Measurements from ENCODE around the gene GPBP1. TPM values are rescaled to one million over a fixed set of nuclear protein-coding genes. Genes with fewer than 3 reads are reported as not detected.

Gene GPBP1
- total and polyA plus RNA-seq, 2 donors (not counting 3 experiments of a cell fraction or from before 2014, with no cell fraction given), result 11.7 to 57.4 TPM

- intact Hi-C loops (cut with micrococcal nuclease), result loop anchor here (10.0 kb wide), 1 partner anchor 841 kb away; no protein-coding TSS in a partner anchor
- Histone ChIP-seq H3K9me3 (replicated peaks; ENCODE audit: control insufficient read depth, insufficient read depth, low read length) (no peaks in the 10 kb centered on the region), H3K4me3 (replicated peaks in 1 of 3; ENCODE audit: insufficient read depth in 1 of 3, low read depth in 1 of 3, low read length in 3 of 3) (no peak overlapping the region), H3K9me1 (replicated peaks; ENCODE audit: control insufficient read depth, extremely low read depth, insufficient read depth, low read length) (no peaks in the 10 kb centered on the region), H3K36me3 (ENCODE audit: control insufficient read depth in 2 of 2, extremely low read depth in 1 of 2, insufficient read depth in 2 of 2, low read length in 2 of 2) (no peaks in the 10 kb centered on the region), H3K4me2 (ENCODE audit: insufficient read depth, low read length) (no peak overlapping the region), H3K79me2 (ENCODE audit: control insufficient read depth, insufficient read depth, low read length) (no peaks in the 10 kb centered on the region), H3K27me3 (ENCODE audit: control insufficient read depth in 2 of 2, insufficient read depth in 2 of 2, low read length in 2 of 2) (peaks cover 0 to 2% of the 10 kb centered on the region in 2 experiments), H2AFZ (ENCODE audit: low read depth, low read length) (no peak overlapping the region), H3K9ac (replicated peaks; ENCODE audit: extremely low read depth, insufficient read depth, low read length) (no peak overlapping the region), H3K4me1 (ENCODE audit: control insufficient read depth, extremely low read depth, insufficient read depth, low read length) (no peaks in the 10 kb centered on the region), H3K27ac (ENCODE audit: insufficient read depth, low read depth, low read length) (no peak overlapping the region), H4K20me1 (replicated peaks; ENCODE audit: control insufficient read depth, extremely low read depth, insufficient read depth, low read length) (no peaks in the 10 kb centered on the region)
- FAIRE-seq (no peak), DNase-seq (ENCODE audit: low read depth, low spot score) (no peak)
- ChIA-PET POLR2A (interaction anchor here (0.7 kb wide), 1 partner anchor 1810 kb away, joined by 4 read pairs; no protein-coding TSS in a partner anchor), CTCF (interaction anchor here (0.8 to 2.1 kb wide), 5 partner anchors 9 to 26 kb away, joined by 3 to 7 read pairs (median 3); partner anchors contain the start of gene GPBP1)
- dilution Hi-C loops (cut with MboI; ENCODE audit: extremely low pct_ligation_motif_present, low sequenced_read_pairs), result no loop called here
- TF ChIP-seq MYC (IDR thresholded peaks at IDR 0.05; ENCODE audit: low read depth, low read length) (no peak), FOS (IDR thresholded peaks at IDR 0.05; ENCODE audit: borderline replicate concordance, insufficient read depth, low read length) (no peak), POLR2A (IDR thresholded peaks at IDR 0.05; ENCODE audit: low read depth, low read length) (no peak), MAX (IDR thresholded peaks at IDR 0.05; ENCODE audit: insufficient read depth, insufficient read length) (no peak), POLR2AphosphoS5 (IDR thresholded peaks at IDR 0.05; ENCODE audit: insufficient read depth, low read depth, low read length) (no peak), JUN (IDR thresholded peaks at IDR 0.05; ENCODE audit: borderline replicate concordance, insufficient read depth, insufficient read length, low read depth) (no peak), EZH2 (IDR thresholded peaks at IDR 0.05; ENCODE audit: borderline replicate concordance, low read depth, low read length, severe bottlenecking) (no peak)
- no TSS peak for BruUV-seq (replicated peaks)
These were observed 10.3 kb upstream of the GPBP1 start for GRCh38 chr5:57163553-57164006.

- Histone ChIP-seq H3K27ac (ENCODE audit: insufficient read depth, low read depth, low read length) (no peak overlapping the region), H3K36me3 (ENCODE audit: control insufficient read depth in 2 of 2, extremely low read depth in 1 of 2, insufficient read depth in 2 of 2, low read length in 2 of 2) (no peaks in the 10 kb centered on the region), H3K9me3 (replicated peaks; ENCODE audit: control insufficient read depth, insufficient read depth, low read length) (no peaks in the 10 kb centered on the region), H3K9ac (replicated peaks; ENCODE audit: extremely low read depth, insufficient read depth, low read length) (no peak overlapping the region), H3K9me1 (replicated peaks; ENCODE audit: control insufficient read depth, extremely low read depth, insufficient read depth, low read length) (no peaks in the 10 kb centered on the region), H3K4me3 (replicated peaks in 1 of 3; ENCODE audit: insufficient read depth in 1 of 3, low read depth in 1 of 3, low read length in 3 of 3) (no peak overlapping the region), H3K27me3 (ENCODE audit: control insufficient read depth in 2 of 2, insufficient read depth in 2 of 2, low read length in 2 of 2) (peaks cover 0 to 2% of the 10 kb centered on the region in 2 experiments), H4K20me1 (replicated peaks; ENCODE audit: control insufficient read depth, extremely low read depth, insufficient read depth, low read length) (no peaks in the 10 kb centered on the region), H3K79me2 (ENCODE audit: control insufficient read depth, insufficient read depth, low read length) (no peaks in the 10 kb centered on the region), H2AFZ (ENCODE audit: low read depth, low read length) (no peak overlapping the region), H3K4me1 (ENCODE audit: control insufficient read depth, extremely low read depth, insufficient read depth, low read length) (no peaks in the 10 kb centered on the region), H3K4me2 (ENCODE audit: insufficient read depth, low read length) (no peak overlapping the region)
- dilution Hi-C loops (cut with MboI; ENCODE audit: extremely low pct_ligation_motif_present, low sequenced_read_pairs) (no loop called here), intact Hi-C loops (cut with micrococcal nuclease) (loop anchor here (10.0 kb wide), 1 partner anchor 841 kb away; no protein-coding TSS in a partner anchor)
- TF ChIP-seq POLR2A (IDR thresholded peaks at IDR 0.05; ENCODE audit: low read depth, low read length) (no peak), GATA2 (IDR thresholded peaks at IDR 0.05; ENCODE audit: insufficient read depth, insufficient read length, low read depth, low read length) (no peak), MAX (IDR thresholded peaks at IDR 0.05; ENCODE audit: insufficient read depth, insufficient read length) (no peak), POLR2AphosphoS5 (IDR thresholded peaks at IDR 0.05; ENCODE audit: insufficient read depth, low read depth, low read length) (no peak), CTCF (IDR thresholded peaks at IDR 0.05; ENCODE audit: extremely low read depth in 1 of 2, insufficient read depth in 1 of 2, low read depth in 1 of 2, low read length in 2 of 2) (no peak), EZH2 (IDR thresholded peaks at IDR 0.05; ENCODE audit: borderline replicate concordance, low read depth, low read length, severe bottlenecking) (no peak), FOS (IDR thresholded peaks at IDR 0.05; ENCODE audit: borderline replicate concordance, insufficient read depth, low read length) (no peak)
- no TSS peak for BruUV-seq (replicated peaks)
- FAIRE-seq (no peak), DNase-seq (ENCODE audit: low read depth, low spot score) (no peak)
- POLR2A ChIA-PET, result interaction anchor here (0.7 to 0.8 kb wide), 2 partner anchors 187 to 1810 kb away, joined by 3 to 4 read pairs; no protein-coding TSS in a partner anchor
- CTCF ChIA-PET, result interaction anchor here (1.2 to 2.1 kb wide), 3 partner anchors 10 to 27 kb away, joined by 3 to 7 read pairs (median 3); no protein-coding TSS in a partner anchor
These were observed 9.7 kb upstream of the GPBP1 start for GRCh38 chr5:57164124-57164523.
